Trophoblast cell (in vitro differentiated cells and primary cell): ENCODE measurements around the gene CASP8.

Experiments
- DNase-seq, 2 donors: peaks; one replicate each; pipeline ENCODE4 v3.0.0-alpha.2; 2016
- H2AFZ ChIP-seq: 2 replicates; pipeline ENCODE4 v1.6.1; 2013; ENCODE audit warnings: low read length, moderate library complexity, mild to moderate bottlenecking; ENCODE audit not compliant: insufficient read depth, poor library complexity
- H2AK5ac ChIP-seq: 2 replicates; pipeline ENCODE4 v1.6.1; 2013; ENCODE audit warnings: mild to moderate bottlenecking, low read length
- H2BK120ac ChIP-seq: 2 replicates; pipeline ENCODE4 v1.6.1; 2013; ENCODE audit warnings: low read length, mild to moderate bottlenecking, moderate library complexity; ENCODE audit not compliant: insufficient read depth, poor library complexity
- H2BK12ac ChIP-seq: 2 replicates; pipeline ENCODE4 v1.6.1; 2013; ENCODE audit warnings: mild to moderate bottlenecking, low read length, moderate library complexity
- H2BK5ac ChIP-seq: 2 replicates; pipeline ENCODE4 v1.6.1; 2013; ENCODE audit warnings: low read length, low read depth, moderate library complexity, mild to moderate bottlenecking; ENCODE audit not compliant: poor library complexity
- H3K14ac ChIP-seq: 2 replicates; pipeline ENCODE4 v1.6.1; 2013; ENCODE audit warnings: mild to moderate bottlenecking, low read length
- H3K18ac ChIP-seq: 2 replicates; pipeline ENCODE4 v1.6.1; 2013; ENCODE audit warnings: mild to moderate bottlenecking, low read length
- H3K23ac ChIP-seq: 2 replicates; pipeline ENCODE4 v1.6.1; 2013; ENCODE audit warnings: low read length
- H3K27ac ChIP-seq: 2 replicates; pipeline ENCODE4 v1.5.1; 2013; ENCODE audit warnings: low read depth, mild to moderate bottlenecking, inconsistent platforms, low read length, moderate library complexity
- H3K27me3 ChIP-seq: 2 replicates; pipeline ENCODE4 v1.6.1; 2013; ENCODE audit warnings: inconsistent platforms, mild to moderate bottlenecking, low read length, moderate library complexity; ENCODE audit not compliant: insufficient read depth
- H3K36me3 ChIP-seq, 2 experiments: 1 replicate in 1 of 2; 2 replicates in 1 of 2; pipeline ENCODE4 v1.6.1; 2013; ENCODE audit warnings: low read length in 2 of 2, mild to moderate bottlenecking in 2 of 2, moderate library complexity in 1 of 2; ENCODE audit not compliant: insufficient read depth in 2 of 2, control insufficient read depth in 1 of 2
- H3K4ac ChIP-seq: 2 replicates; pipeline ENCODE4 v1.6.1; 2013; ENCODE audit warnings: low read depth, mild to moderate bottlenecking, low read length, moderate library complexity
- H3K4me1 ChIP-seq, 2 experiments: 1 replicate in 1 of 2; 2 replicates in 1 of 2; pipeline ENCODE4 v1.6.1; 2013; ENCODE audit warnings: low read length in 2 of 2, mild to moderate bottlenecking in 2 of 2, moderate library complexity in 1 of 2; ENCODE audit not compliant: insufficient read depth in 2 of 2, control insufficient read depth in 1 of 2
- H3K4me2 ChIP-seq: 2 replicates; pipeline ENCODE4 v1.6.1; 2013; ENCODE audit warnings: inconsistent platforms, mild to moderate bottlenecking, low read length, moderate library complexity
- H3K4me3 ChIP-seq: 2 replicates; pipeline ENCODE4 v1.5.1; 2013; ENCODE audit warnings: mild to moderate bottlenecking, low read depth, low read length, inconsistent platforms
- H3K79me1 ChIP-seq: one replicate; pipeline ENCODE4 v1.6.1; 2013; ENCODE audit warnings: low read length
- H3K79me2 ChIP-seq: 2 replicates; pipeline ENCODE4 v1.6.1; 2013; ENCODE audit warnings: low read length, mild to moderate bottlenecking; ENCODE audit not compliant: control insufficient read depth, insufficient read depth, poor library complexity
- H3K9ac ChIP-seq: 2 replicates; pipeline ENCODE4 v1.6.1; 2013; ENCODE audit warnings: mild to moderate bottlenecking, low read length
- H3K9me3 ChIP-seq: 2 replicates; pipeline ENCODE4 v1.6.1; 2013; ENCODE audit warnings: low read depth, mild to moderate bottlenecking, control low read depth, inconsistent platforms, low read length; ENCODE audit not compliant: insufficient read depth
- H4K12ac ChIP-seq: 2 replicates; pipeline ENCODE4 v1.6.1; 2013; ENCODE audit warnings: low read depth, mild to moderate bottlenecking, low read length, moderate library complexity
- H4K8ac ChIP-seq: 2 replicates; pipeline ENCODE4 v1.6.1; 2013; ENCODE audit warnings: low read depth, mild to moderate bottlenecking, low read length, moderate library complexity
- H4K91ac ChIP-seq: one replicate; pipeline ENCODE4 v1.6.1; 2013; ENCODE audit warnings: low read depth, mild to moderate bottlenecking, low read length, moderate library complexity
- WGBS: extraction: QIAGEN DNeasy Blood & Tissue Kit; methylation state at CpG from one replicate; pipeline ENCODE4 v1.1.7; 2013; ENCODE audit warnings: missing lambda C conversion rate; ENCODE audit not compliant: insufficient read length, insufficient coverage; ENCODE audit errors: extremely low coverage; 5-methylcytosine and 5-hydroxymethylcytosine counted together

The CASP8 gene

DNA sequence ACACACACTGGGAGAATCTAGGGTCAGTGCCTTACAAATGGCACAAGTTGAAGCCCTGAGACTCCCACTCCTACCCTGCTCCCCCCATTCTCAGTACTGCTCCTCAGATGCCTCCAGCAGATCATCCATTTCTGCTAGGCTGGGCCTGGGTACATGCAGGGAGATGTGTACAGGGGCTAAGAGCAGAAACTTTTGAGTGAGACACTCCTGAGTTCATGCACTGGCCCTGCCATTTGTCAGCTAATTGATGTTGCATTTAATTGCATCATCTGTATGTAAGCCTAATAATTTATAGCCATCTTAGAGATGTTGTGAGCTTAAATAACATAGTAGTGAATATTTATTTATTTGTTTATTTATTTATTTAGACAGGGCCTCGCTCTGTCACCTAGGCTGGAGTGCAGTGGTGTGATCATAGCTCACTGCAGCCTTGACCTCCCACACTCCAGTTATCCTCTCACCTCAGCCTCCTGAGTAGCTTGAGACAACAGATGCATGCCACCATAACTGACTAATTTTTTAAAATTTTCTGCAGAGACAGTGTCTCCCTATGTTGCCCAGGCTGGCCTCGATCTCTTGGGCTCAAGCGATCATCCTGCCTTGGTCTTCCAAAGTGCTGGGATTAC lies 4.8 kb upstream of the CASP8 start:
- H3K27me3 ChIP-seq, result no peaks in the 10 kb centered on the region
- no peak overlapping the region for H3K18ac ChIP-seq
- H3K36me3 ChIP-seq, result no peaks in the 10 kb centered on the region
- H3K4me1 ChIP-seq, result peaks cover 8 to 12% of the 10 kb centered on the region in 2 experiments
- no peak overlapping the region for H2AK5ac ChIP-seq
- no peaks in the 10 kb centered on the region for H3K79me2 ChIP-seq
- H3K9me3 ChIP-seq, result no peaks in the 10 kb centered on the region
- H4K8ac ChIP-seq, result no peak overlapping the region
- no peak overlapping the region for H3K14ac ChIP-seq
- peaks cover 12% of the 10 kb centered on the region for H3K79me1 ChIP-seq
- H2BK5ac ChIP-seq, result no peak overlapping the region
- H2AFZ ChIP-seq, result no peak overlapping the region
- no peak overlapping the region for H2BK120ac ChIP-seq
- H3K27ac ChIP-seq, result no peak overlapping the region
- no peak overlapping the region for H4K91ac ChIP-seq
- H4K12ac ChIP-seq, result no peak overlapping the region
- WGBS, result no CpG with 5 or more reads among the region's 3 CpGs
- no peak overlapping the region for H3K4ac ChIP-seq
- no peak overlapping the region for H3K4me3 ChIP-seq
- H3K9ac ChIP-seq, result no peak overlapping the region
- H2BK12ac ChIP-seq, result no peak overlapping the region
- H3K23ac ChIP-seq, result no peak overlapping the region
- no peak for DNase-seq
- no peak overlapping the region for H3K4me2 ChIP-seq

DNA sequence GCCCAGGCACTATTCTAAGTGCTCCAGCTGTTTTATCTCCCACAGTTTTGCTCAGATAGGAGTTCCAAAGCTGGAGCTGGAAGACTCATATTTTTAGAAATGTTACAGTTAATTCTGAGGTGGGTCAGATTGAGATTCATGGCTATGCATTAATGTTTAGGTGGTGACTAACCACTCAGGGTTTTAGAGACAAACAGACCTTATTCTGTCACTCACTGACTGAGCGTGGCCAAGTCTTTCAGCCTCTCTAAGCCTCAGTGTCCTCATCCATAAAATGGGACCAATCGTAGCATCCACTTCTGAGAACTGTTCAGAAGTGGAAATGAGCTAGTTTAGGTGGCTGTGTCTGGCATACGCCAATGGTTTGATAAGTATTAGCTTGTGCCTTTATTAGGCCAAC lies 4.3 kb upstream of the CASP8 start:
- no peak overlapping the region for H4K12ac ChIP-seq
- H3K27me3 ChIP-seq, result no peaks in the 10 kb centered on the region
- no peak overlapping the region for H2BK120ac ChIP-seq
- no peaks in the 10 kb centered on the region for H3K9me3 ChIP-seq
- H3K14ac ChIP-seq, result no peak overlapping the region
- peaks cover 8 to 12% of the 10 kb centered on the region in 2 experiments for H3K4me1 ChIP-seq
- no peaks in the 10 kb centered on the region for H3K36me3 ChIP-seq
- no peak overlapping the region for H3K27ac ChIP-seq
- no peak overlapping the region for H4K8ac ChIP-seq
- H3K4me2 ChIP-seq, result no peak overlapping the region
- H3K23ac ChIP-seq, result no peak overlapping the region
- H2AFZ ChIP-seq, result no peak overlapping the region
- no peak for DNase-seq
- H2BK5ac ChIP-seq, result no peak overlapping the region
- H3K4me3 ChIP-seq, result no peak overlapping the region
- WGBS, result no CpG with 5 or more reads among the region's 3 CpGs
- no peak overlapping the region for H3K9ac ChIP-seq
- no peak overlapping the region for H3K4ac ChIP-seq
- no peak overlapping the region for H4K91ac ChIP-seq
- no peak overlapping the region for H2BK12ac ChIP-seq
- no peaks in the 10 kb centered on the region for H3K79me2 ChIP-seq
- no peak overlapping the region for H2AK5ac ChIP-seq
- peaks cover 12% of the 10 kb centered on the region for H3K79me1 ChIP-seq
- H3K18ac ChIP-seq, result no peak overlapping the region

- peak overlapping the region; percentile 50 for H2AFZ ChIP-seq
- no peaks in the 10 kb centered on the region for H3K79me2 ChIP-seq
- no peak overlapping the region for H2AK5ac ChIP-seq
- H3K9ac ChIP-seq, result no peak overlapping the region
- no peak overlapping the region for H3K4me3 ChIP-seq
- H2BK12ac ChIP-seq, result peak overlapping the region; percentile 55
- no peak overlapping the region for H3K4ac ChIP-seq
- H4K8ac ChIP-seq, result peak overlapping the region; percentile 88
- no peaks in the 10 kb centered on the region for H3K27me3 ChIP-seq
- H3K4me1 ChIP-seq, result peaks cover 8 to 12% of the 10 kb centered on the region in 2 experiments
- H3K9me3 ChIP-seq, result no peaks in the 10 kb centered on the region
- peak overlapping the region; percentile 54 for H3K18ac ChIP-seq
- peak overlapping the region; percentile 80 for H3K27ac ChIP-seq
- H3K4me2 ChIP-seq, result peak overlapping the region; percentile 67
- peak overlapping the region; percentile 46 for H3K14ac ChIP-seq
- WGBS, result no CpG with 5 or more reads among the region's 12 CpGs
- H3K36me3 ChIP-seq, result no peaks in the 10 kb centered on the region
- peak overlapping the region; percentile 66 for H4K91ac ChIP-seq
- peaks cover 12% of the 10 kb centered on the region for H3K79me1 ChIP-seq
- peak overlapping the region; percentile 52 for H2BK120ac ChIP-seq
- DNase-seq, result peak; percentile 45 to 57
- H4K12ac ChIP-seq, result no peak overlapping the region
- peak overlapping the region; percentile 68 for H2BK5ac ChIP-seq
- no peak overlapping the region for H3K23ac ChIP-seq
Measured at GRCh38 chr2:201257381-201257955, 2.9 kb upstream of the CASP8 start.

- no peaks in the 10 kb centered on the region for H3K27me3 ChIP-seq
- H3K9me3 ChIP-seq, result no peaks in the 10 kb centered on the region
- peak overlapping the region; percentile 9 for H3K14ac ChIP-seq
- peak overlapping the region; percentile 4 for H2BK120ac ChIP-seq
- no peak overlapping the region for H2AK5ac ChIP-seq
- peak overlapping the region; percentile 19 for H2BK12ac ChIP-seq
- H3K4ac ChIP-seq, result peak overlapping the region; percentile 46
- H2AFZ ChIP-seq, result peak overlapping the region; percentile 65
- H3K23ac ChIP-seq, result no peak overlapping the region
- H4K12ac ChIP-seq, result peak overlapping the region; percentile 14
- H3K4me1 ChIP-seq, result peaks cover 8 to 12% of the 10 kb centered on the region in 2 experiments
- H3K9ac ChIP-seq, result peak overlapping the region; percentile 26
- peak overlapping the region; percentile 67 for H3K4me2 ChIP-seq
- H3K79me1 ChIP-seq, result peaks cover 12% of the 10 kb centered on the region
- H3K18ac ChIP-seq, result peak overlapping the region; percentile 3
- peak overlapping the region; percentile 63 for H3K4me3 ChIP-seq
- peak; percentile 4 to 67 for DNase-seq
- WGBS, result no CpG with 5 or more reads among the region's 10 CpGs
- H4K8ac ChIP-seq, result peak overlapping the region; percentile 61
- H2BK5ac ChIP-seq, result peak overlapping the region; percentile 37
- H3K27ac ChIP-seq, result peak overlapping the region; percentile 80
- peak overlapping the region; percentile 89 for H4K91ac ChIP-seq
- H3K36me3 ChIP-seq, result no peaks in the 10 kb centered on the region
- no peaks in the 10 kb centered on the region for H3K79me2 ChIP-seq
Measured at GRCh38 chr2:201257956-201258665, 2.2 kb upstream of the CASP8 start.
